ENCODE data around the gene ZSWIM6. TPM values are rescaled to one million over a fixed set of nuclear protein-coding genes. Genes with fewer than 3 reads are reported as not detected.
A peak's percentile ranks its signal among the peaks of the same experiment; 100 is the strongest.

ZSWIM6 gene
- total and polyA plus RNA-seq, 2 of the 4 experiments (the other 2 are of a cell fraction), result 10.8 to 14.1 TPM

DNA sequence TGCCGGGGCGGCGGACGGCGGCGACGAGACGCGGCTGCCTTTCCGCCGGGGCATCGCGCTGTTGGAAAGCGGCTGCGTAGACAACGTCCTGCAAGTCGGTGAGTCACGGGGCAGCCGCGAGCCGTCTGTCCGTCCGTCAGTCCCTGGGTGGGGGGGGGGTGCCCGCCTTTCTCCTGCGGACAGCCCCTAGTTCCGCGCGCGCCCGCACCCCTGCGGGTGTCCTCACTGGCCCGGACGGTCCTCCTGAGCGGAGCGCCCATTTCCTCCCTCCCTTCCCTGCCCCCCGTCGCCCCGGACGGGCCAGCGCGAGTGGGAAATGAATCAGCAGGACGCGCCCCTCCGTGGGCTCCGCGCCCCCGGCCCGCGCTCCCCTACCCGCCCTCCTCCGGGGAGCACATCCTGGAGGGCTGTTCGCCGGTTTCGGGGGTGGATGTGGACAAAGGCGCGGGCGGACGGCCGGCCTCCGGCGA, 828 bp downstream of the ZSWIM6 start:
- Histone ChIP-seq H2BK120ac (ENCODE audit: low read depth, low read length) (no peak overlapping the region), H3K4me2 (ENCODE audit: low read depth, low read length) (no peak overlapping the region), H4K20me1 (ENCODE audit: insufficient read depth, low read length) (peaks cover 49% of the 10 kb centered on the region), H3K9ac (ENCODE audit: low read depth, low read length) (peak overlapping the region; percentile 91), H3K9me3 (ENCODE audit: control insufficient read depth, insufficient read depth, low read length) (no peaks in the 10 kb centered on the region), H3K23ac (ENCODE audit: low read depth, low read length) (no peak overlapping the region), H3K79me1 (ENCODE audit: low read depth in 1 of 2, low read length in 2 of 2) (peaks cover 10 to 44% of the 10 kb centered on the region in 2 experiments), H4K8ac (ENCODE audit: low read depth in 2 of 2, low read length in 2 of 2) (no peak overlapping the region), H3K14ac (replicated peaks; ENCODE audit: low read depth, low read length) (no peak overlapping the region), H2BK5ac (ENCODE audit: low read depth, low read length, poor library complexity, severe bottlenecking) (peak overlapping the region; percentile 82), H2AK5ac (ENCODE audit: low read depth, low read length) (no peak overlapping the region), H3K4me3 (ENCODE audit: insufficient read depth, low read depth, low read length) (peak overlapping the region; percentile 96), H3K18ac (ENCODE audit: low read depth, low read length) (no peak overlapping the region; the same call in 1 of the 2 replicates), H2BK15ac (ENCODE audit: low read depth, low read length) (no peak overlapping the region), H3K27ac (ENCODE audit: insufficient read depth, low read length) (peak overlapping the region; percentile 89), H4K91ac (ENCODE audit: insufficient read depth, low read depth, low read length) (no peak overlapping the region), H3K27me3 (ENCODE audit: control insufficient read depth, insufficient read depth, low read length) (no peaks in the 10 kb centered on the region), H2AFZ (replicated peaks; ENCODE audit: low read length, poor library complexity) (peak overlapping the region; percentile 78), H2AK9ac (replicated peaks; ENCODE audit: low read depth, low read length, poor library complexity) (peak overlapping the region; percentile 74), H2BK20ac (ENCODE audit: low read depth, low read length) (no peak overlapping the region), H3K4me1 (ENCODE audit: control insufficient read depth, insufficient read depth, low read length) (peaks cover 18% of the 10 kb centered on the region), H3K36me3 (ENCODE audit: control insufficient read depth, insufficient read depth, low read length) (peaks cover 2% of the 10 kb centered on the region; the same call in 1 of the 2 replicates), H3K4ac (ENCODE audit: low read depth, low read length) (no peak overlapping the region), H3K9me1 (ENCODE audit: insufficient read depth, low read length) (peaks cover 16% of the 10 kb centered on the region), H3K56ac (ENCODE audit: extremely low read depth, insufficient read depth, low read length) (no peak overlapping the region), H4K5ac (ENCODE audit: low read depth, low read length) (no peak overlapping the region)
- CTCF ChIA-PET, result interaction anchor here (0.8 kb wide), 1 partner anchor 326 kb away, joined by 3 read pairs; no protein-coding TSS in a partner anchor
- DNase-seq, result peak; percentile 66
- TF ChIP-seq FOS (IDR thresholded peaks at IDR 0.05; ENCODE audit: low read depth, low read length) (no peak), SMC3 (IDR thresholded peaks at IDR 0.05; ENCODE audit: low read depth, low read length) (no peak), MXI1 (IDR thresholded peaks at IDR 0.05; ENCODE audit: borderline replicate concordance, low read depth, low read length) (no peak), RFX5 (IDR thresholded peaks at IDR 0.05; ENCODE audit: low read depth, low read length) (no peak), POLR2A (IDR thresholded peaks at IDR 0.05; ENCODE audit: low read depth, low read length) (peak; percentile 56; the same call in 1 of the 2 replicates)
- TF ChIP-seq, protein P1, sequence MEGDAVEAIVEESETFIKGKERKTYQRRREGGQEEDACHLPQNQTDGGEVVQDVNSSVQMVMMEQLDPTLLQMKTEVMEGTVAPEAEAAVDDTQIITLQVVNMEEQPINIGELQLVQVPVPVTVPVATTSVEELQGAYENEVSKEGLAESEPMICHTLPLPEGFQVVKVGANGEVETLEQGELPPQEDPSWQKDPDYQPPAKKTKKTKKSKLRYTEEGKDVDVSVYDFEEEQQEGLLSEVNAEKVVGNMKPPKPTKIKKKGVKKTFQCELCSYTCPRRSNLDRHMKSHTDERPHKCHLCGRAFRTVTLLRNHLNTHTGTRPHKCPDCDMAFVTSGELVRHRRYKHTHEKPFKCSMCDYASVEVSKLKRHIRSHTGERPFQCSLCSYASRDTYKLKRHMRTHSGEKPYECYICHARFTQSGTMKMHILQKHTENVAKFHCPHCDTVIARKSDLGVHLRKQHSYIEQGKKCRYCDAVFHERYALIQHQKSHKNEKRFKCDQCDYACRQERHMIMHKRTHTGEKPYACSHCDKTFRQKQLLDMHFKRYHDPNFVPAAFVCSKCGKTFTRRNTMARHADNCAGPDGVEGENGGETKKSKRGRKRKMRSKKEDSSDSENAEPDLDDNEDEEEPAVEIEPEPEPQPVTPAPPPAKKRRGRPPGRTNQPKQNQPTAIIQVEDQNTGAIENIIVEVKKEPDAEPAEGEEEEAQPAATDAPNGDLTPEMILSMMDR (conservative IDR thresholded peaks at IDR 0.05; ENCODE audit: low read depth, low read length), result no peak
- TF ChIP-seq, protein P2, sequence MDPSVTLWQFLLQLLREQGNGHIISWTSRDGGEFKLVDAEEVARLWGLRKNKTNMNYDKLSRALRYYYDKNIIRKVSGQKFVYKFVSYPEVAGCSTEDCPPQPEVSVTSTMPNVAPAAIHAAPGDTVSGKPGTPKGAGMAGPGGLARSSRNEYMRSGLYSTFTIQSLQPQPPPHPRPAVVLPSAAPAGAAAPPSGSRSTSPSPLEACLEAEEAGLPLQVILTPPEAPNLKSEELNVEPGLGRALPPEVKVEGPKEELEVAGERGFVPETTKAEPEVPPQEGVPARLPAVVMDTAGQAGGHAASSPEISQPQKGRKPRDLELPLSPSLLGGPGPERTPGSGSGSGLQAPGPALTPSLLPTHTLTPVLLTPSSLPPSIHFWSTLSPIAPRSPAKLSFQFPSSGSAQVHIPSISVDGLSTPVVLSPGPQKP (IDR thresholded peaks at IDR 0.05; ENCODE audit: borderline replicate concordance, low read depth, low read length), result no peak
- POLR2A ChIA-PET (ENCODE audit: unreplicated experiment), result interaction anchor here (0.6 kb wide), 1 partner anchor 104 kb away, joined by 3 read pairs; no protein-coding TSS in a partner anchor
- no TSS peak for BruUV-seq (replicated peaks)
- intact Hi-C loops (cut with micrococcal nuclease) (loop anchor here (5.0 to 10.0 kb wide), 5 partner anchors 74 to 658 kb away; no protein-coding TSS in a partner anchor), in situ Hi-C loops (cut with MboI; ENCODE audit: low sequenced_read_pairs) (loop anchor here (25.0 kb wide), 1 partner anchor 479 kb away; no protein-coding TSS in a partner anchor), dilution Hi-C loops (cut with HindIII; ENCODE audit: low sequenced_read_pairs, unreplicated experiment) (no loop called here)
- 0% methylated on average over 1 of the region's 61 CpGs; no CpG with 5 or more reads in 1 of the 2 experiments for WGBS, 2 experiments (ENCODE audit: extremely low coverage in 2 of 2, insufficient read length in 1 of 2)
- peak; percentile 0; the same call in 1 of the 2 replicates for ATAC-seq (ENCODE audit: low read depth)
